SK-N-SH (cell line): ENCODE measurements around the gene MORC3. TPM values are rescaled to one million over a fixed set of nuclear protein-coding genes. Genes with fewer than 3 reads are reported as not detected.
A peak's percentile ranks its signal among the peaks of the same experiment; 100 is the strongest.

ENCODE experiments used
- CTCF ChIA-PET: fragments of 300-600, 350-600 bp; formaldehyde crosslinking; extraction: SDS; loops from one replicate; lab custom pipeline; 2021; lab: Yijun Ruan, JAX
- POLR2A ChIA-PET: fragments of 350-600 bp; sonication (Branson Sonifier 250); formaldehyde crosslinking; extraction: SDS; loops from one replicate; lab custom pipeline; 2020; ENCODE audit warnings: antibody characterized with exemption, inconsistent platforms; lab: Yijun Ruan, JAX
- DNase-seq: peaks from one replicate; pipeline ENCODE4 v3.0.0; 2012
- H2AFZ ChIP-seq: fragments of 200-600 bp; sonication (generic); 2 replicates; pipeline ENCODE4 v1.8.1; 2016; ENCODE audit warnings: antibody characterized with exemption, mild to moderate bottlenecking, low read depth
- H3F3A ChIP-seq: fragments of 200-600 bp; sonication (generic); replicated peaks from 2 replicates; pipeline ENCODE3; 2016; ENCODE audit warnings: antibody characterized with exemption, mild to moderate bottlenecking; ENCODE audit not compliant: insufficient read depth
- H3K27ac ChIP-seq, 2 experiments: fragments of 200-500 bp in 1 of 2; fragments of 200-600 bp in 1 of 2; sonication (Bioruptor generic) in 1 of 2; sonication (generic), shearing (Covaris generic) in 1 of 2; 2 replicates each; pipeline versions ENCODE4 v1.5.1 to v1.6.1; 2014 to 2016; ENCODE audit warnings: low read depth in 2 of 2, inconsistent platforms in 1 of 2, low read length in 1 of 2, mild to moderate bottlenecking in 1 of 2, mixed read lengths in 1 of 2
- H3K27me3 ChIP-seq: fragments of 200-600 bp; sonication (generic), shearing (Covaris generic); 2 replicates; pipeline ENCODE4 v1.6.1; 2016; ENCODE audit warnings: mixed run types; ENCODE audit not compliant: insufficient read depth
- H3K36me3 ChIP-seq, 2 experiments: fragments of 200-500 bp in 1 of 2; fragments of 200-600 bp in 1 of 2; sonication (Bioruptor generic) in 1 of 2; sonication (generic) in 1 of 2; replicated peaks in 1 of 2; 2 replicates each; pipeline versions ENCODE3 to v1.5.1; 2014 to 2016; ENCODE audit warnings: low read length in 1 of 2, mild to moderate bottlenecking in 1 of 2; ENCODE audit not compliant: insufficient read depth in 2 of 2, control insufficient read depth in 1 of 2
- H3K4me1 ChIP-seq, 2 experiments: fragments of 200-500 bp in 1 of 2; fragments of 200-600 bp in 1 of 2; sonication (Bioruptor generic) in 1 of 2; sonication (generic), shearing (Covaris generic) in 1 of 2; 2 replicates each; pipeline versions ENCODE4 v1.5.1 to v1.6.1; 2014 to 2016; ENCODE audit warnings: low read depth in 1 of 2, low read length in 1 of 2, mixed run types in 1 of 2; ENCODE audit not compliant: insufficient read depth in 2 of 2, control insufficient read depth in 1 of 2
- H3K4me2 ChIP-seq: fragments of 200-600 bp; sonication (generic), shearing (Covaris generic); 2 replicates; pipeline ENCODE4 v1.6.1; 2017; ENCODE audit warnings: mixed run types
- H3K4me3 ChIP-seq, 2 experiments: fragments of 200-500 bp in 1 of 2; fragments of 200-600 bp in 1 of 2; sonication (Bioruptor generic) in 1 of 2; sonication (generic), shearing (Covaris generic) in 1 of 2; 2 replicates each; pipeline versions ENCODE4 v1.5.1 to v1.8.1; 2014 to 2016; ENCODE audit warnings: low read depth in 2 of 2, inconsistent platforms in 1 of 2, low read length in 1 of 2, mild to moderate bottlenecking in 1 of 2, mixed read lengths in 1 of 2, moderate library complexity in 1 of 2
- H3K79me2 ChIP-seq: fragments of 200-600 bp; sonication (generic); 2 replicates; pipeline ENCODE4 v1.8.1; 2017; ENCODE audit warnings: mild to moderate bottlenecking; ENCODE audit not compliant: insufficient read depth
- H3K9ac ChIP-seq: fragments of 200-600 bp; sonication (generic); 2 replicates; pipeline ENCODE4 v1.6.1; 2017; ENCODE audit warnings: mixed run types
- H3K9me2 ChIP-seq: fragments of 200-600 bp; sonication (generic); 2 replicates; pipeline ENCODE4 v1.6.1; 2017; ENCODE audit warnings: mixed run types
- H3K9me3 ChIP-seq: fragments of 200-600 bp; sonication (generic); 2 replicates; pipeline ENCODE4 v1.6.1; 2017; ENCODE audit warnings: mixed run types, mild to moderate bottlenecking, moderate library complexity
- H4K20me1 ChIP-seq: fragments of 200-600 bp; sonication (generic); 2 replicates; pipeline ENCODE4 v1.6.1; 2017; ENCODE audit warnings: mild to moderate bottlenecking, mixed run types; ENCODE audit not compliant: insufficient read depth
- CHD2 ChIP-seq: fragments of 150-350 bp; IDR thresholded peaks from 2 replicates; pipeline ENCODE4 v1.6.1; 2018; ENCODE audit warnings: low read length; ENCODE audit not compliant: partially characterized antibody
- ELF1 ChIP-seq: IDR thresholded peaks from 2 replicates; pipeline ENCODE4 v1.4.0; 2012
- EP300 ChIP-seq, 2 experiments: IDR thresholded peaks; 2 replicates each; pipeline versions ENCODE4 v1.4.0 to v1.6.1; 2012; ENCODE audit warnings: borderline replicate concordance in 1 of 2, low read depth in 1 of 2, low read length in 1 of 2
- FOXM1 ChIP-seq: IDR thresholded peaks from 2 replicates; pipeline ENCODE4 v1.4.0; 2012; ENCODE audit warnings: low read depth, mild to moderate bottlenecking
- IRF3 ChIP-seq: fragments of 150-350 bp; IDR thresholded peaks from 2 replicates; pipeline ENCODE4 v1.6.1; 2016; ENCODE audit warnings: mild to moderate bottlenecking, low read depth, low read length
- MAX ChIP-seq: IDR thresholded peaks from 2 replicates; pipeline ENCODE4 v1.4.0; 2012; ENCODE audit warnings: low read depth
- MXI1 ChIP-seq: IDR thresholded peaks from 2 replicates; pipeline ENCODE4 v1.6.1; 2012; ENCODE audit warnings: mild to moderate bottlenecking, low read depth, low read length, improper control_type of control experiment
- NRF1 ChIP-seq: IDR thresholded peaks from 2 replicates; pipeline ENCODE4 v1.6.1; 2012; ENCODE audit warnings: low read depth, mild to moderate bottlenecking, low read length
- RFX5 ChIP-seq: IDR thresholded peaks from 2 replicates; pipeline ENCODE4 v1.6.1; 2012; ENCODE audit warnings: mild to moderate bottlenecking, improper control_type of control experiment, low read length
- TEAD4 ChIP-seq: IDR thresholded peaks from 2 replicates; pipeline ENCODE4 v1.4.0; 2012; ENCODE audit warnings: mild to moderate bottlenecking, borderline replicate concordance; ENCODE audit not compliant: insufficient read depth
- YY1 ChIP-seq: IDR thresholded peaks from 2 replicates; pipeline ENCODE4 v1.4.0; 2012; ENCODE audit warnings: low read depth, mild to moderate bottlenecking
- WGBS: methylation state at CpG from one replicate; pipeline ENCODE4 v1.1.6; 2017; ENCODE audit warnings: low lambda C conversion rate; 5-methylcytosine and 5-hydroxymethylcytosine counted together
- polyA plus RNA-seq, 3 experiments: library from polyadenylated mRNA; depleted of rRNA; stranded (reverse); fragments of >200 nt; gene quantifications; 2 replicates each; pipeline ENCODE4 v1.2.3, GENCODE V29; 2012

Gene MORC3
- polyA plus RNA-seq, 1 of the 3 experiments (the other 2 are of a cell fraction) = 8.2 TPM

GRCh38 chr21:36321325-36322082 is 1.5 kb downstream of the MORC3 start:
- Histone ChIP-seq H3K4me2 (peak overlapping the region; percentile 95), H3K4me1 (peaks cover 0 to 6% of the 10 kb centered on the region in 2 experiments; a peak in 3 of 4 replicates), H3K27ac (peak overlapping the region; percentile 85 to 91), H3F3A (peaks cover 34% of the 10 kb centered on the region), H3K27me3 (no peaks in the 10 kb centered on the region), H3K4me3 (peak overlapping the region; percentile 65 to 80), H4K20me1 (peaks cover 53% of the 10 kb centered on the region), H3K9ac (peak overlapping the region; percentile 87; the same call in 1 of the 2 replicates), H3K36me3 (peaks cover 2 to 10% of the 10 kb centered on the region in 2 experiments), H3K9me3 (no peaks in the 10 kb centered on the region), H2AFZ (no peak overlapping the region), H3K79me2 (peaks cover 59% of the 10 kb centered on the region), H3K9me2 (no peaks in the 10 kb centered on the region)
- ChIA-PET POLR2A (interaction anchor here (0.6 kb wide), 1 partner anchor 15 kb away, joined by 3 read pairs; no protein-coding TSS in a partner anchor), CTCF (interaction anchor here (0.7 to 2.6 kb wide), 5 partner anchors 9 to 286 kb away, joined by 3 to 14 read pairs (median 3); no protein-coding TSS in a partner anchor)
- TF ChIP-seq FOXM1 = no peak
- peak; percentile 51; the same call in 1 of the 2 replicates for TF ChIP-seq MAX
- peak; percentile 92; the same call in 1 of the 2 replicates for TF ChIP-seq MXI1
- TF ChIP-seq RFX5 = no peak
- TF ChIP-seq CHD2 = no peak
- TF ChIP-seq YY1 = no peak
- peak; percentile 63 for DNase-seq
- WGBS = 4% methylated on average over 8 of the region's 8 CpGs

- ChIA-PET CTCF (interaction anchor here (0.7 to 2.6 kb wide), 4 partner anchors 9 to 286 kb away, joined by 3 to 14 read pairs (median 6); no protein-coding TSS in a partner anchor), POLR2A (interaction anchor here (0.6 kb wide), 1 partner anchor 16 kb away, joined by 3 read pairs; no protein-coding TSS in a partner anchor)
- Histone ChIP-seq H3K9me2 (no peaks in the 10 kb centered on the region), H3K4me3 (peak overlapping the region; percentile 65 to 80), H3K36me3 (peaks cover 2 to 13% of the 10 kb centered on the region in 2 experiments), H4K20me1 (peaks cover 54% of the 10 kb centered on the region), H3K27me3 (no peaks in the 10 kb centered on the region), H3K27ac (peak overlapping the region; percentile 85 to 91; a peak in 3 of 4 replicates), H3K4me1 (peaks cover 0 to 6% of the 10 kb centered on the region in 2 experiments; a peak in 3 of 4 replicates), H3K9me3 (no peaks in the 10 kb centered on the region), H2AFZ (no peak overlapping the region), H3K9ac (peak overlapping the region; percentile 87; the same call in 1 of the 2 replicates), H3K4me2 (peak overlapping the region; percentile 95), H3K79me2 (peaks cover 64% of the 10 kb centered on the region), H3F3A (peaks cover 34% of the 10 kb centered on the region)
- WGBS = 46% methylated on average over 2 of the region's 2 CpGs
- no peak for DNase-seq
- TF ChIP-seq ELF1 (no peak), EP300 (IDR thresholded peaks at IDR 0.05; ENCODE audit: borderline replicate concordance in 1 of 2, low read depth in 1 of 2, low read length in 1 of 2) (peak in 1 of 2 experiments; percentile 15; a peak in 1 of 4 replicates)
Observed at GRCh38 chr21:36322083-36322424, 2.1 kb downstream of the MORC3 start.

GRCh38 chr21:36323032-36323431 is 3.0 kb downstream of the MORC3 start:
- no peak overlapping the region for H3K4me3 ChIP-seq
- no peaks in the 10 kb centered on the region for H3K9me2 ChIP-seq
- no peak overlapping the region for H2AFZ ChIP-seq
- H3K36me3 ChIP-seq = peaks cover 2 to 13% of the 10 kb centered on the region in 2 experiments
- no peak for DNase-seq
- no peak for TF ChIP-seq IRF3
- TF ChIP-seq TEAD4 = no peak
- no peak for TF ChIP-seq CHD2
- no peak for TF ChIP-seq MAX
- no peak for TF ChIP-seq NRF1
- ChIA-PET POLR2A (no interaction called here), CTCF (interaction anchor here (1.5 to 2.2 kb wide), 2 partner anchors 8 to 287 kb away, joined by 3 to 9 read pairs; no protein-coding TSS in a partner anchor)
- H3K9me3 ChIP-seq = no peaks in the 10 kb centered on the region
- H3K4me2 ChIP-seq = peak overlapping the region; percentile 95; the same call in 1 of the 2 replicates
- peaks cover 0 to 6% of the 10 kb centered on the region in 2 experiments; a peak in 3 of 4 replicates for H3K4me1 ChIP-seq
- no peaks in the 10 kb centered on the region for H3K27me3 ChIP-seq
- peaks cover 34% of the 10 kb centered on the region for H3F3A ChIP-seq
- H3K9ac ChIP-seq = no peak overlapping the region
- 0 out of 4 replicates have a peak overlapping the region, but pooled peaks of 1 of the 2 experiments have one; percentile 3 for H3K27ac ChIP-seq
- peaks cover 63% of the 10 kb centered on the region for H4K20me1 ChIP-seq
- H3K79me2 ChIP-seq = peaks cover 74% of the 10 kb centered on the region
- WGBS = 64% methylated on average over 3 of the region's 3 CpGs
